Measurements from ENCODE around the gene ERC1.
A peak's percentile ranks its signal among the peaks of the same experiment; 100 is the strongest.

Gene ERC1

DNA sequence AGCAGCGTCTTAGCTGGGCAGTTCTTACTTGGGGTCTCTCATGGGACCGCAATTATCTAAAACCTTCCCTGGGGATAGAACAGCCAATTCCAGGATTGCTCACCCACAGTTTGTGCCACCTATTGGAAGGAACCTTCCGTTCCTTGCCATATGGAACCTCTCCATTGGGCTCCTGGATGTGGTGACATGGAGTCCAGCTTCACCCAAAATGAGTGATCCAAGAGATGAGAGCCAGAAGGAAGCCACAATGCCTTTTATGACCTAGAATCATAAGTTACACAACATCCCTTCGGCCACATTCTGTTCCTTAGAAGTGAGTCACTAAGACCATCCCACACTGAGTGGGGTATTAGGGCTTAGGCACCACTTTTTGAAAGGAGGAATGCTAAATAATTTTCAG is 439.0 kb downstream of the ERC1 start:
- DNase-seq (ENCODE audit: low spot score), result peak; percentile 4
- CTCF ChIA-PET, result no interaction called here
- no peak overlapping the region for H3K27ac ChIP-seq
- POLR2A ChIA-PET (ENCODE audit: low non-redundant PET), result no interaction called here
- TF ChIP-seq CTCF (conservative IDR thresholded peaks at IDR 0.05; ENCODE audit: low read depth), result no peak

DNA sequence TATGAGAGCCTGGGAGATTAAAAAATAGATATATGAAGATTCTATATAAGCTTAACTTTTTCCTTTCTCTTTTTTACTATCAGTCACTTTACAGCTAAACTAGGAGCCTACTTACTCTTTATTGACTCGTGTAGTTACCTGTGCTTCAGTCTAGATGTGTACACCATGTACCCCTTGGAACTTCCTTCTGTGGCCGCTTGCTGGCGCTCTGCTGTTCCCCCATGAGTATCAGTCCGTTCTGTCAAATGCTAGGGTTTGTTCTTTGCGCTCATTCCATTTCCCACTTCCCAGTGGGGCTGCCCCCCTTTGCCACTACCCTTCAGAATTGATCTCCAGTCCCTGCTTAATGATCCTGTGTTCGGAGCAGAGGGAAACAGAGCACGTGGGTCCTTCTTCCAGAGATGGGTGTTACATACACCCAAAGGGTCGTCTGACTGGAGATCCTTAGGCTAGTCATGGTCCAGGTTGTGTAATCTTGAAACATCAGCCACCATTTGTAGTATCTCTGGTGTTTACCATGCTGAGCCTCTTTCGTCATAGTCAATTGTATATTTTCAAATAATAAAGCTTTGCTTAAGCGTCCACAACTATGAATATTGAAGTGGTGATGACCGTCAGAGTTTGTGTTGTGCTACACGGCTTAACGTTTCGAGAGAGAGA is 443.4 kb downstream of the ERC1 start:
- H3K27ac ChIP-seq, result no peak overlapping the region
- no peak for TF ChIP-seq CTCF (conservative IDR thresholded peaks at IDR 0.05; ENCODE audit: low read depth)
- no peak for DNase-seq (ENCODE audit: low spot score)
- CTCF ChIA-PET, result no interaction called here
- POLR2A ChIA-PET (ENCODE audit: low non-redundant PET), result no interaction called here

GRCh38 chr12:1435044-1435443 is 444.0 kb downstream of the ERC1 start:
- DNase-seq (ENCODE audit: low spot score), result no peak
- no peak overlapping the region for H3K27ac ChIP-seq
- TF ChIP-seq CTCF (conservative IDR thresholded peaks at IDR 0.05; ENCODE audit: low read depth), result no peak
- POLR2A ChIA-PET (ENCODE audit: low non-redundant PET), result no interaction called here
- CTCF ChIA-PET, result no interaction called here

- no peak for TF ChIP-seq CTCF (conservative IDR thresholded peaks at IDR 0.05; ENCODE audit: low read depth)
- CTCF ChIA-PET, result no interaction called here
- no peak overlapping the region for H3K27ac ChIP-seq
- DNase-seq (ENCODE audit: low spot score), result no peak
- POLR2A ChIA-PET (ENCODE audit: low non-redundant PET), result no interaction called here
Measured at GRCh38 chr12:1435456-1435855, 444.4 kb downstream of the ERC1 start.

GRCh38 chr12:1436015-1436414 is 445.0 kb downstream of the ERC1 start:
- no peak for DNase-seq (ENCODE audit: low spot score)
- ChIA-PET CTCF (no interaction called here), POLR2A (ENCODE audit: low non-redundant PET) (no interaction called here)
- TF ChIP-seq CTCF (conservative IDR thresholded peaks at IDR 0.05; ENCODE audit: low read depth), result no peak
- no peak overlapping the region for H3K27ac ChIP-seq

- TF ChIP-seq CTCF (conservative IDR thresholded peaks at IDR 0.05; ENCODE audit: low read depth), result no peak
- no peak for DNase-seq (ENCODE audit: low spot score)
- ChIA-PET CTCF (no interaction called here), POLR2A (ENCODE audit: low non-redundant PET) (no interaction called here)
- no peak overlapping the region for H3K27ac ChIP-seq
Measured at GRCh38 chr12:1436981-1437380, 446.0 kb downstream of the ERC1 start.

All from RWPE1 (cell line).